CD4-positive, CD25-positive, alpha-beta regulatory T cell (primary cell): ENCODE measurements around the gene TTC13. TPM values are rescaled to one million over a fixed set of nuclear protein-coding genes. Genes with fewer than 3 reads are reported as not detected.

Source experiments
- ATAC-seq, 2 donors: fragments of 150-1000 bp; cut with Tn5 transposase; one replicate each; pipeline ENCODE4 v1.10.0; 2021; ENCODE audit warnings: low read depth in 2 of 2, moderate number of reproducible peaks in 2 of 2, moderate library complexity in 1 of 2
- DNase-seq, 3 donors: peaks; one replicate each; pipeline versions ENCODE4 v3.0.0 to v3.0.0-alpha.2; 2012 to 2022; ENCODE audit warnings: mixed read lengths in 1 of 3
- H3K27ac ChIP-seq: one replicate; pipeline ENCODE4 v1.7.0; 2013; ENCODE audit warnings: mild to moderate bottlenecking, low read length; ENCODE audit not compliant: insufficient read depth, poor library complexity, severe bottlenecking
- H3K27me3 ChIP-seq: one replicate; pipeline ENCODE4 v1.7.0; 2013; ENCODE audit warnings: low read length; ENCODE audit not compliant: control insufficient read depth, insufficient read depth
- H3K36me3 ChIP-seq: one replicate; pipeline ENCODE4 v1.7.0; 2013; ENCODE audit warnings: mild to moderate bottlenecking, low read length, moderate library complexity; ENCODE audit not compliant: control insufficient read depth, insufficient read depth
- H3K4me1 ChIP-seq: 2 replicates; pipeline ENCODE4 v1.7.0; 2013; ENCODE audit warnings: mild to moderate bottlenecking, low read length; ENCODE audit not compliant: insufficient read depth, control insufficient read depth, poor library complexity, severe bottlenecking
- H3K4me3 ChIP-seq: one replicate; pipeline ENCODE4 v1.7.0; 2013; ENCODE audit warnings: low read depth, mild to moderate bottlenecking, low read length, moderate library complexity
- H3K9me3 ChIP-seq, 2 experiments: 1 replicate in 1 of 2; 2 replicates in 1 of 2; pipeline ENCODE4 v1.7.0; 2013; ENCODE audit warnings: low read length in 2 of 2, mild to moderate bottlenecking in 1 of 2, moderate library complexity in 1 of 2; ENCODE audit not compliant: control insufficient read depth in 2 of 2
- H3K27ac Mint-ChIP-seq, 3 donors: one replicate each; pipeline ENCODE4 v1.8.0; 2020 to 2022; ENCODE audit warnings: mild to moderate bottlenecking in 3 of 3, mixed read lengths in 3 of 3, moderate library complexity in 2 of 3
- H3K27me3 Mint-ChIP-seq: one replicate; pipeline ENCODE4 v1.8.0; 2022; ENCODE audit warnings: mild to moderate bottlenecking, mixed read lengths
- H3K36me3 Mint-ChIP-seq: one replicate; pipeline ENCODE4 v1.8.0; 2020; ENCODE audit warnings: mixed read lengths
- H3K4me1 Mint-ChIP-seq, 4 donors: one replicate each; pipeline ENCODE4 v1.8.0; 2020 to 2022; ENCODE audit warnings: mixed read lengths in 4 of 4, mild to moderate bottlenecking in 1 of 4
- H3K4me3 Mint-ChIP-seq, 4 donors: one replicate each; pipeline ENCODE4 v1.8.0; 2020 to 2022; ENCODE audit warnings: mild to moderate bottlenecking in 4 of 4, mixed read lengths in 4 of 4, moderate library complexity in 3 of 4
- H3K9me3 Mint-ChIP-seq, 7 donors: one replicate each; pipeline ENCODE4 v1.8.0; 2020 to 2022; ENCODE audit warnings: mixed read lengths in 7 of 7, mild to moderate bottlenecking in 3 of 7, moderate library complexity in 2 of 7
- polyA plus RNA-seq, 4 donors: library from polyadenylated mRNA; unstranded; fragments of 300-500 nt; fragmentation: Illumina TruSeq; gene quantifications; one replicate each; pipeline ENCODE4 v1.2.3, GENCODE V29; 2021
- total RNA-seq: library from RNA; stranded (reverse); gene quantifications from one replicate; pipeline ENCODE4 v1.2.3, GENCODE V29; 2022

Gene TTC13
- total and polyA plus RNA-seq, 5 donors from 2014 or later: 8.9 to 40.5 (median 11.6) TPM

DNA sequence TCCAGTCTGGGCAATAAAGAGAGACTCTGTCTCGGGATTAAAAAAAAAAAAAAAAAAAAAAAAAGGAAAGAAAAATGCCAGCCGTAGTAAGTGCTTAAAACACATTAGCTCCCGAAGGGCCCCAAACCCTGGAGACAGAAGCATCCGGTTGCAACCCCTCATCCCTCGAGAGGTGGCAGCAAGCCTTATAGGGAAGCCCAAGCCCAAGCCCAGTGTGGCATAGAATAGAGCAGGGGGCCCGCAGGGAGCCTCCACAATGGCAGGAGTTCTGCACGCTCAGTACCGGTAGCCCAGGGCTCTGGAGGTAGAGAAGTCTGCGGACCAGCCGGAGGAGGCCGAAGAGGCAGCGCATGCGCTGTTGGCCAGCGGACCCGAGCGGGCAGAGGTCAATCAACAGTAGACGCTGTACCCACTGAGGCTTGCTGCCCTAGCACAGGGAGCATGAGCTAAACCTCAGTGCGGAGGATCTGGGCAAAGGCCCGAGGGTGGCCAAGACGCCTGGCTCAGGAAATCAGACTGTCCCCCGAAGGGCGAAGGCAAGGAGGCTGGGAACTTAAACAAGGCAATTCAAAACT lies 76.2 kb downstream of the TTC13 start:
- Histone ChIP-seq H3K9me3 (no peaks in the 10 kb centered on the region), H3K27ac (no peak overlapping the region), H3K36me3 (peaks cover 40% of the 10 kb centered on the region), H3K4me1 (no peaks in the 10 kb centered on the region), H3K4me3 (no peak overlapping the region), H3K27me3 (no peaks in the 10 kb centered on the region)
- Mint-ChIP-seq H3K36me3 (peaks cover 37% of the 10 kb centered on the region), H3K27ac (no peak overlapping the region), H3K9me3 (peaks cover 0 to 1% (median 0%) of the 10 kb centered on the region in 7 donors), H3K27me3 (no peaks in the 10 kb centered on the region), H3K4me3 (no peak overlapping the region), H3K4me1 (peaks cover 0 to 6% (median 0%) of the 10 kb centered on the region in 4 donors)
- ATAC-seq (no peak), DNase-seq (no peak)

DNA sequence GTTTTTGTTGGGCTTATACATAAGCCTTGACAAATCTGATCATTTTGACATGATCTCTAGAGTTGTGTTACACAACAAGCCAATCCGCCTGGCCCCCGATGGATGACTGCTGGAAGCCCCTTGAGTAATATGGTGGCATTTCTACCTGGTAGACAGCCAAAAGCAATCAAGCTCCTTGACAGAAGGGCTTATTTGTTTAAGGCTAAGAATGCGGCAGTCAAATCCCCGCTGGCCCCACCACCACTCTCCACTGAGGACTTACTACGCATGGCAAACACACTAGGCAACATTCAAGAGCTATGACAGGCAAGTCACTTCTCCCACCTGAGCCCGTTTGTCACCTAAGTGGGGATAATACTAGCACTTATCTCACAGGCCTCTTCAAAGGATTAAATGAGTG lies 77.0 kb downstream of the TTC13 start:
- Mint-ChIP-seq H3K27me3 (no peaks in the 10 kb centered on the region), H3K36me3 (peaks cover 32% of the 10 kb centered on the region), H3K4me3 (no peak overlapping the region), H3K9me3 (peaks cover 0 to 1% (median 0%) of the 10 kb centered on the region in 7 donors), H3K27ac (no peak overlapping the region), H3K4me1 (peaks cover 0 to 6% (median 0%) of the 10 kb centered on the region in 4 donors)
- ATAC-seq: no peak
- no peak for DNase-seq
- Histone ChIP-seq H3K27me3 (no peaks in the 10 kb centered on the region), H3K4me3 (no peak overlapping the region), H3K36me3 (peaks cover 32% of the 10 kb centered on the region), H3K27ac (no peak overlapping the region), H3K9me3 (no peaks in the 10 kb centered on the region), H3K4me1 (no peaks in the 10 kb centered on the region)

DNA sequence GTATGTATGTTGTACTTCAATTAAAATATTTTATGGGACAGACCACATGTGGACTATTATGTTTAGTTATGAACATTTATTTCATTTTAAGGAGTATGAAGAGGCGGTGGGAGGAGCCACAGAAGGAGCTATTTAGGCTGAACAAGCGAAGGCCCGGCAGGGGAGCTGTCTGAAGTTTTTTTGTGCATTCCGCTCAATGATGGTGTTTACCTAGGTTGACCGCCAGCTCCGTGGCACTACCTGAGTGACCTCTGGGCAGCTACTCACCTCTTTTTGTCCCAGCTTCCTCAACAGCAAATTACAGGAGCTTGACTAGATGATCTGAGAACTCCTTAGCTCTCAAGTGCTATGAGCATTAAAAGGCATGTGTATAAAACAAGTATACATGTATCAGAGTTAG lies 77.7 kb downstream of the TTC13 start:
- no peak overlapping the region for H3K4me3 Mint-ChIP-seq
- peaks cover 0 to 6% (median 0%) of the 10 kb centered on the region in 4 donors for H3K4me1 Mint-ChIP-seq
- H3K27ac Mint-ChIP-seq: peak overlapping the region in 1 of 3 donors; percentile 18

DNA sequence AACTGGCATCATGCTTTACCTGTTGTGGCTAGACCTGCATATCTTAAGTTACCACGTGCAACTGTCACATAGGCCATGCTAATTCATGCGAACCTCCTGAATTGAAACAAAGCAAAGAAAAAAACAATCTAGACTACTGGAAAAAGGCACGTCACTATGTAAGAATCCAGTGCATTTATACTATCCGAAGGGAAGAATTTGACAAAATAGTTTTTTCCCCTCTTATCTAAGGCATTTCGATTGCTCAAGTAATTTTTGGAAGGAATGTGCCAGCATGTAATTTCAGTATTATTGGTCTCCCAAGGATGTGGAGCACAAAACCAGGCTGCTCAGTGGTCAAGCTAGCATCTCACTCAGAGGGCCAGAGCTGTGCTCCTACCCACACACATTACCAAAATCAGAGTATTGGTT lies 78.8 kb downstream of the TTC13 start:
- no peaks in the 10 kb centered on the region for H3K27me3 Mint-ChIP-seq
- H3K36me3 ChIP-seq: peaks cover 15% of the 10 kb centered on the region
- H3K4me3 ChIP-seq: no peak overlapping the region
- H3K27ac ChIP-seq: no peak overlapping the region
- no peak for ATAC-seq
- no peak overlapping the region for H3K27ac Mint-ChIP-seq
- no peak overlapping the region for H3K4me3 Mint-ChIP-seq
- H3K9me3 Mint-ChIP-seq: peaks cover 0 to 1% (median 0%) of the 10 kb centered on the region in 7 donors
- H3K36me3 Mint-ChIP-seq: peaks cover 15% of the 10 kb centered on the region
- peaks cover 0 to 6% (median 0%) of the 10 kb centered on the region in 4 donors for H3K4me1 Mint-ChIP-seq
- DNase-seq: no peak
- no peaks in the 10 kb centered on the region for H3K4me1 ChIP-seq
- no peaks in the 10 kb centered on the region for H3K27me3 ChIP-seq
- H3K9me3 ChIP-seq: no peaks in the 10 kb centered on the region

More for the DNA sequence above, 77.7 kb downstream of the TTC13 start:
- H3K9me3 ChIP-seq: no peaks in the 10 kb centered on the region
- H3K27ac ChIP-seq: no peak overlapping the region
- no peaks in the 10 kb centered on the region for H3K27me3 Mint-ChIP-seq
- DNase-seq (no peak), ATAC-seq (no peak)
- peaks cover 0 to 1% (median 0%) of the 10 kb centered on the region in 7 donors for H3K9me3 Mint-ChIP-seq
- peaks cover 25% of the 10 kb centered on the region for H3K36me3 Mint-ChIP-seq
- H3K27me3 ChIP-seq: no peaks in the 10 kb centered on the region
- H3K4me3 ChIP-seq: no peak overlapping the region
- peaks cover 26% of the 10 kb centered on the region for H3K36me3 ChIP-seq
- no peaks in the 10 kb centered on the region for H3K4me1 ChIP-seq

DNA sequence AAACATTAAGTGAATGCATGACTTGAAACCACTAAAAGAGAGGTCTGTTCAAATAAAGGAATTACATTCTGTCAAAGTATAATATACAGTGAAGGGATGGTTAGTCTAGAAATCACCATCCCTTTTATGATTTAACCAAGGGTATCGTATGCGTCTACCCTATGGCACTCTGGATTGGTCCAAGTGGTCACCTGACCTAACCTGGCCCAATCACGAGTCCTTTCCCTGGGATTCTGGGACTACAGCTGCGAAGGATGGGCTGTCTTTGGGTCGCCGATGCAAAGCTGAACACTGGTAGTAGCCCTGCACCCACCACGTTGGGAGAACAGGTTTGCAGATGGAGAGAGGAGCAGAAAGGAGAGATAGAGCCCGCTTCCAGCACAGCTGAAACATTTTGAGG lies 79.9 kb downstream of the TTC13 start:
- Histone ChIP-seq H3K9me3 (no peaks in the 10 kb centered on the region), H3K27me3 (no peaks in the 10 kb centered on the region), H3K36me3 (peaks cover 11% of the 10 kb centered on the region), H3K4me3 (no peak overlapping the region), H3K27ac (no peak overlapping the region), H3K4me1 (no peaks in the 10 kb centered on the region)
- no peak overlapping the region for H3K4me3 Mint-ChIP-seq
- H3K27ac Mint-ChIP-seq: no peak overlapping the region
- no peaks in the 10 kb centered on the region for H3K9me3 Mint-ChIP-seq
- ATAC-seq (no peak), DNase-seq (no peak)
- H3K4me1 Mint-ChIP-seq: peaks cover 0 to 5% (median 0%) of the 10 kb centered on the region in 4 donors
- peaks cover 8% of the 10 kb centered on the region for H3K36me3 Mint-ChIP-seq
- H3K27me3 Mint-ChIP-seq: no peaks in the 10 kb centered on the region

DNA sequence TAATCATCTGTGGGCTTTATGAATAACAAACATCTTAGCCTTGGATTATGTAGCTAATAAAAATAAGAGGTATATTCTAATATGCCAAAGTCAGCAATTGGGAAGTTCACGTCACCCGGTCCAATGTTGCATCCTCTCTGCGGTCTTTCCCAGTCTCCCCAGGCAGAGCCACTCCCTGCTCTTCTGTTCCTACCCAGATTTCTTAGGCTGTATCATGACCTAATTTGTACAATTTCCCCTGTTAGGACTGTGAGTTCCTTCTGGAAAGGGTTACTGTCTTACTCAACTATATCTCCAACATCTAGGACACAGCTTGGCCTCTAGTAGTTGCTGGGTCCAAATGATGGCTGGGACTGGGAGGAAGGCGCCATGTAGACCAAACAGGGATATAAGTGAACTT lies 80.5 kb downstream of the TTC13 start:
- H3K27ac Mint-ChIP-seq: no peak overlapping the region
- no peak for ATAC-seq
- H3K9me3 ChIP-seq: no peaks in the 10 kb centered on the region
- H3K9me3 Mint-ChIP-seq: no peaks in the 10 kb centered on the region
- peaks cover 7% of the 10 kb centered on the region for H3K36me3 ChIP-seq
- no peak overlapping the region for H3K4me3 Mint-ChIP-seq
- DNase-seq: no peak
- H3K4me1 Mint-ChIP-seq: no peaks in the 10 kb centered on the region
- no peak overlapping the region for H3K27ac ChIP-seq
- no peaks in the 10 kb centered on the region for H3K4me1 ChIP-seq
- H3K4me3 ChIP-seq: no peak overlapping the region
- peaks cover 5% of the 10 kb centered on the region for H3K27me3 Mint-ChIP-seq
- no peaks in the 10 kb centered on the region for H3K27me3 ChIP-seq
- H3K36me3 Mint-ChIP-seq: peaks cover 4% of the 10 kb centered on the region

DNA sequence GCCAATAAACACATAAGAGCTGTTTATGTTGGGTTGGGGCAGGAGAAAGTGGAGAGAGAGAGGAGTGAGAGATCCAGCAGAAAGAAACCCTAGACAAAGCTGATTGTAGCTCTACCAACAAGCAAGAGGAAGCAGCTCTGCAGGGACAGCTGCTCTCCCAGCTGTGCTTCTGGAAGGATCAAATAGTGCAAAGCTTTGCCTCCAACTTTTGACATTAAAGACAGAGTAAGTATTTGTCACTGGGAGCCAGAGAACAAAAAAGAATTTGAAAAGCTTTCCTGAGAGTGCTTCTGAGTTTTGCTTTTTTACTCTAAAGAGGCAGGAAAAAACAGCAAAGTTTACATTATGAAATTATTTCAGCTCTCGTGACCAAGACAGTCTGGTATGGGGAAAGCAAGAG lies 81.9 kb downstream of the TTC13 start:
- ATAC-seq: no peak
- Mint-ChIP-seq H3K36me3 (peaks cover 4% of the 10 kb centered on the region), H3K27ac (no peak overlapping the region), H3K4me3 (no peak overlapping the region), H3K27me3 (peaks cover 5% of the 10 kb centered on the region), H3K9me3 (no peaks in the 10 kb centered on the region), H3K4me1 (no peaks in the 10 kb centered on the region)
- Histone ChIP-seq H3K9me3 (no peaks in the 10 kb centered on the region), H3K4me3 (no peak overlapping the region), H3K4me1 (no peaks in the 10 kb centered on the region), H3K27ac (no peak overlapping the region), H3K27me3 (no peaks in the 10 kb centered on the region), H3K36me3 (no peaks in the 10 kb centered on the region)
- no peak for DNase-seq

DNA sequence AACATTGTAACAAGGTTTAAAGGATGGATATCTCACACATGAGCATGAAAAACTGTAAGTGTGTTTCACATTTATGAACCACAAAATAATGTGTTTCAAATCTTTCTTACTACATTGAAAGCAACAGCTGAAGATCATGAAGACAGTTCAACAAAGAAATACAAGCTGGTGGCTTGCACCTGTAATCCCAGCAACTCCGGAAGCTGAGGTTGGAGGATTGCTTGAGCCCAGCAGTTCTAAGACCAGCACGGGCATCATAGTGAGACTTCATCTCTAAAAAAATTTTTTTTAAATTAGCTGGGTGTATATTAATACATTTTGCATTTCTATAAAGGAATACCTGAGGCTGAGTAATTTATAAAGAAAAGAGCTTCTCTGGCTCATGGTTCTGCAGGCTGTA lies 83.2 kb downstream of the TTC13 start:
- Mint-ChIP-seq H3K4me1 (no peaks in the 10 kb centered on the region), H3K36me3 (no peaks in the 10 kb centered on the region), H3K27me3 (peaks cover 5% of the 10 kb centered on the region), H3K27ac (peak overlapping the region in 2 of 3 donors; percentile 11 to 72), H3K4me3 (no peak overlapping the region), H3K9me3 (no peaks in the 10 kb centered on the region)
- DNase-seq (no peak), ATAC-seq (no peak)
- Histone ChIP-seq H3K4me1 (no peaks in the 10 kb centered on the region), H3K36me3 (no peaks in the 10 kb centered on the region), H3K9me3 (no peaks in the 10 kb centered on the region), H3K4me3 (no peak overlapping the region), H3K27ac (no peak overlapping the region), H3K27me3 (no peaks in the 10 kb centered on the region)
